ENCODE measurements around the gene GSX2.
"Not testable (repeated sequence)": the region's sequence is repeated elsewhere in the genome, so short reads cannot be mapped to it uniquely, and the experiment has no call there.

DNA sequence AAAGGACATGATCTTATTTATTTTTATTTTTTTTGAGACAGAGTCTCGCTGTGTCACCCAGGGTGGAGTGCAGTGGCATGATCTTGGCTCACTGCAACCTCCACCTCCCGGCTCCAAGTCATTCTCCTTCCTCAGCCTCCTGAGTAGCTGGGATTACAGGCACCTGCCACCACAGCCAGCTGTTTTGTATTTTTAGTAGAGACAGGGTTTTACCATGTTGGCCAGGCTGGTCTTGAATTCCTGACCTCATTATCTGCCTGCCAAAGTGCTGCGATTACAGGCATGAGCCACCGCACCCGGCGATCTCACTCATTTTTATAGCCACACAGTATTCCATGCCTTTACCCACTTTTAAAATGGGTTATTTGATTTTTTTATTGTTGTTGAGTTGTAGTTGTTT is 16.3 kb downstream of the GSX2 start:
- not testable (repeated sequence) for TF ChIP-seq RAD21 (IDR thresholded peaks at IDR 0.05; ENCODE audit: low read length); MXI1 (IDR thresholded peaks at IDR 0.05; ENCODE audit: low read depth, low read length); EZH2phosphoT487 (IDR thresholded peaks at IDR 0.05; ENCODE audit: borderline replicate concordance, low read depth); YY1 (IDR thresholded peaks at IDR 0.05; ENCODE audit: low read depth); FOXJ3 (CRISPR knock-in tag; IDR thresholded peaks at IDR 0.05); EP300 (IDR thresholded peaks at IDR 0.05; ENCODE audit: borderline replicate concordance in 1 of 2, low read depth in 1 of 2, low read length in 1 of 2); POLR2AphosphoS5 (IDR thresholded peaks at IDR 0.05; ENCODE audit: low read depth, low read length); GATA2 (CRISPR knock-in tag; IDR thresholded peaks at IDR 0.05); SMC3 (IDR thresholded peaks at IDR 0.05; ENCODE audit: low read depth, low read length)
- TF ChIP-seq, protein P1, sequence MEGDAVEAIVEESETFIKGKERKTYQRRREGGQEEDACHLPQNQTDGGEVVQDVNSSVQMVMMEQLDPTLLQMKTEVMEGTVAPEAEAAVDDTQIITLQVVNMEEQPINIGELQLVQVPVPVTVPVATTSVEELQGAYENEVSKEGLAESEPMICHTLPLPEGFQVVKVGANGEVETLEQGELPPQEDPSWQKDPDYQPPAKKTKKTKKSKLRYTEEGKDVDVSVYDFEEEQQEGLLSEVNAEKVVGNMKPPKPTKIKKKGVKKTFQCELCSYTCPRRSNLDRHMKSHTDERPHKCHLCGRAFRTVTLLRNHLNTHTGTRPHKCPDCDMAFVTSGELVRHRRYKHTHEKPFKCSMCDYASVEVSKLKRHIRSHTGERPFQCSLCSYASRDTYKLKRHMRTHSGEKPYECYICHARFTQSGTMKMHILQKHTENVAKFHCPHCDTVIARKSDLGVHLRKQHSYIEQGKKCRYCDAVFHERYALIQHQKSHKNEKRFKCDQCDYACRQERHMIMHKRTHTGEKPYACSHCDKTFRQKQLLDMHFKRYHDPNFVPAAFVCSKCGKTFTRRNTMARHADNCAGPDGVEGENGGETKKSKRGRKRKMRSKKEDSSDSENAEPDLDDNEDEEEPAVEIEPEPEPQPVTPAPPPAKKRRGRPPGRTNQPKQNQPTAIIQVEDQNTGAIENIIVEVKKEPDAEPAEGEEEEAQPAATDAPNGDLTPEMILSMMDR (IDR thresholded peaks at IDR 0.05): not testable (repeated sequence)
- TF ChIP-seq, protein P2, sequence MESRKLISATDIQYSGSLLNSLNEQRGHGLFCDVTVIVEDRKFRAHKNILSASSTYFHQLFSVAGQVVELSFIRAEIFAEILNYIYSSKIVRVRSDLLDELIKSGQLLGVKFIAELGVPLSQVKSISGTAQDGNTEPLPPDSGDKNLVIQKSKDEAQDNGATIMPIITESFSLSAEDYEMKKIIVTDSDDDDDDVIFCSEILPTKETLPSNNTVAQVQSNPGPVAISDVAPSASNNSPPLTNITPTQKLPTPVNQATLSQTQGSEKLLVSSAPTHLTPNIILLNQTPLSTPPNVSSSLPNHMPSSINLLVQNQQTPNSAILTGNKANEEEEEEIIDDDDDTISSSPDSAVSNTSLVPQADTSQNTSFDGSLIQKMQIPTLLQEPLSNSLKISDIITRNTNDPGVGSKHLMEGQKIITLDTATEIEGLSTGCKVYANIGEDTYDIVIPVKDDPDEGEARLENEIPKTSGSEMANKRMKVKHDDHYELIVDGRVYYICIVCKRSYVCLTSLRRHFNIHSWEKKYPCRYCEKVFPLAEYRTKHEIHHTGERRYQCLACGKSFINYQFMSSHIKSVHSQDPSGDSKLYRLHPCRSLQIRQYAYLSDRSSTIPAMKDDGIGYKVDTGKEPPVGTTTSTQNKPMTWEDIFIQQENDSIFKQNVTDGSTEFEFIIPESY (IDR thresholded peaks at IDR 0.05; ENCODE audit: borderline replicate concordance, low read depth): not testable (repeated sequence)
- TF ChIP-seq, protein P3, sequence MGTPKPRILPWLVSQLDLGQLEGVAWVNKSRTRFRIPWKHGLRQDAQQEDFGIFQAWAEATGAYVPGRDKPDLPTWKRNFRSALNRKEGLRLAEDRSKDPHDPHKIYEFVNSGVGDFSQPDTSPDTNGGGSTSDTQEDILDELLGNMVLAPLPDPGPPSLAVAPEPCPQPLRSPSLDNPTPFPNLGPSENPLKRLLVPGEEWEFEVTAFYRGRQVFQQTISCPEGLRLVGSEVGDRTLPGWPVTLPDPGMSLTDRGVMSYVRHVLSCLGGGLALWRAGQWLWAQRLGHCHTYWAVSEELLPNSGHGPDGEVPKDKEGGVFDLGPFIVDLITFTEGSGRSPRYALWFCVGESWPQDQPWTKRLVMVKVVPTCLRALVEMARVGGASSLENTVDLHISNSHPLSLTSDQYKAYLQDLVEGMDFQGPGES (IDR thresholded peaks at IDR 0.05; ENCODE audit: low read depth, low read length): not testable (repeated sequence)
- TF ChIP-seq, protein P4, sequence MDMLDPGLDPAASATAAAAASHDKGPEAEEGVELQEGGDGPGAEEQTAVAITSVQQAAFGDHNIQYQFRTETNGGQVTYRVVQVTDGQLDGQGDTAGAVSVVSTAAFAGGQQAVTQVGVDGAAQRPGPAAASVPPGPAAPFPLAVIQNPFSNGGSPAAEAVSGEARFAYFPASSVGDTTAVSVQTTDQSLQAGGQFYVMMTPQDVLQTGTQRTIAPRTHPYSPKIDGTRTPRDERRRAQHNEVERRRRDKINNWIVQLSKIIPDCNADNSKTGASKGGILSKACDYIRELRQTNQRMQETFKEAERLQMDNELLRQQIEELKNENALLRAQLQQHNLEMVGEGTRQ (IDR thresholded peaks at IDR 0.05; ENCODE audit: borderline replicate concordance, low read depth, low read length): not testable (repeated sequence)
- TF ChIP-seq, protein P5, sequence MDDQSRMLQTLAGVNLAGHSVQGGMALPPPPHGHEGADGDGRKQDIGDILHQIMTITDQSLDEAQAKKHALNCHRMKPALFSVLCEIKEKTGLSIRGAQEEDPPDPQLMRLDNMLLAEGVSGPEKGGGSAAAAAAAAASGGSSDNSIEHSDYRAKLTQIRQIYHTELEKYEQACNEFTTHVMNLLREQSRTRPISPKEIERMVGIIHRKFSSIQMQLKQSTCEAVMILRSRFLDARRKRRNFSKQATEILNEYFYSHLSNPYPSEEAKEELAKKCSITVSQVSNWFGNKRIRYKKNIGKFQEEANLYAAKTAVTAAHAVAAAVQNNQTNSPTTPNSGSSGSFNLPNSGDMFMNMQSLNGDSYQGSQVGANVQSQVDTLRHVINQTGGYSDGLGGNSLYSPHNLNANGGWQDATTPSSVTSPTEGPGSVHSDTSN (IDR thresholded peaks at IDR 0.05): not testable (repeated sequence)
